Activated naive CD4-positive, alpha-beta T cell treated with anti-CD3 and anti-CD28 coated beads, Interleukin-2, amount 10 ng/mL, durations not matched to agents 7 days and 5 days (primary cell): Measurements from ENCODE around the gene ADAMTS15.

Experiments used
- CTCF ChIA-PET: fragments of 350-600 bp; sonication (Branson Sonifier 250); formaldehyde crosslinking; loops from one replicate; lab custom pipeline; 2021; ENCODE audit warnings: antibody characterized with exemption; lab: Charles Lee
- DNase-seq: peaks from one replicate; pipeline ENCODE4 v3.0.0-alpha.2; 2020
- H3K27ac Mint-ChIP-seq: one replicate; pipeline ENCODE4 v1.8.0; 2021; ENCODE audit warnings: mild to moderate bottlenecking, moderate library complexity, mixed read lengths
- H3K27me3 Mint-ChIP-seq: one replicate; pipeline ENCODE4 v1.8.0; 2021; ENCODE audit warnings: mild to moderate bottlenecking, mixed read lengths
- H3K36me3 Mint-ChIP-seq: one replicate; pipeline ENCODE4 v1.8.0; 2021; ENCODE audit warnings: mixed read lengths
- H3K4me1 Mint-ChIP-seq: one replicate; pipeline ENCODE4 v1.8.0; 2021; ENCODE audit warnings: mixed read lengths
- H3K4me3 Mint-ChIP-seq: one replicate; pipeline ENCODE4 v1.8.0; 2021; ENCODE audit warnings: mild to moderate bottlenecking, moderate library complexity, mixed read lengths
- H3K9me3 Mint-ChIP-seq: one replicate; pipeline ENCODE4 v1.8.0; 2021; ENCODE audit warnings: mixed read lengths

The ADAMTS15 gene

DNA sequence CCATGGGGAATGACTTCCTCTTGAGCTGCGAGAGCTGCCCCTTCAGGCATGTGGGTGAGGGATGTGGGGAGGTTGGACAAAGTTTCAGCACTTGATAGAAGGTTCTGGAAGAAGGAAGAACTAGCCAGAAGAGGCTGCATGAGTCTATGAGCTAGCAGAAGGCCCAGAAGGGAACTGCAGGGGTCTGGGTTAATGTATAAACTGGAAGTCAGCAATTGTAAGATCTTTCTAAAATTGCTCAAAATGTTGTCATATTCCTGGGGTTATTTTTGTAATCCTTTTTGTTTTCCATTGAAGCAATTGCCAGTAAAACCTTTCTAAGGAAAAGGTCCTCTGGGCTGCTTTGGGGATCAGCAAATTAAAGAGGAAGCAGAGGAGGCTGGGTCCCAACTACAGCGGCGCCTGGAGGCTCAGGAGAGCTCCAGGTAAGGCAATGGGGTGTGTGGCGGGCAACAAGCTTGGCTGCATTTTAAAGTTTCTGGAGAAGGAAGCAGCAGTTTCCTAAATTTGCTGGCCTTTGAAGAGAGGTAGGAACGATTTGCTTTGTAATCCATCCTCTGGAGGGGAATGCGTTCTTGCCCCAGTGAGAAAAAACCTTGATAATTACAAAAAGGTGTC lies 29.2 kb downstream of the ADAMTS15 start:
- CTCF ChIA-PET, result interaction anchor here (0.7 kb wide), 1 partner anchor 177 kb away, joined by 3 read pairs; no protein-coding TSS in a partner anchor
- H3K27me3 Mint-ChIP-seq, result peaks cover 4% of the 10 kb centered on the region
- no peak for DNase-seq
- no peaks in the 10 kb centered on the region for H3K36me3 Mint-ChIP-seq
- H3K27ac Mint-ChIP-seq, result no peak overlapping the region
- no peaks in the 10 kb centered on the region for H3K4me1 Mint-ChIP-seq
- H3K4me3 Mint-ChIP-seq, result no peak overlapping the region
- H3K9me3 Mint-ChIP-seq, result no peaks in the 10 kb centered on the region

DNA sequence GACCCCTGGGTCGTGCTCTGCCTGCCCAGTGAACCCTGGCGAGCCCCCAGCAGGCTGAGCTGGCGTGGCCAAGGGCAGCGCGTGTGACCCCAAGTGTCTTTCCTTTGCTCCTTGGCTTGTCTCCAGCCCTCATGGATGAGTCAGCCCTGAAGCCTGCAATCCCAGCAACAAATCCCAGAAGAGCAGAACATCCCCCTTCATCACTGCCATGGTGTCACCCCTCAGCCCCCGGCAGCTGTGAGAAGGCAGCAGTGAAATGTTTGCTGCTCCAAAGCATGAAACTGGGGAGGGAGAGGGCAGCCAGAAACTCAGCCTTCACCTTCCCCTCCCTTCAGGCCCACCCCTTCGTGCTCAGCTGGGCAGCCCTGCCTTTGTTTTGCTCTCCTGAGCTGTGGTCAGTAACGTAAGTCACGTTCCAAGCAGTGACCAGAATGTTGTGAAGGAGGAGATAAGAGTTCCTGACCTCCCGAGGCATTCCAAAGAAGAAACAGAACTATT lies 29.8 kb downstream of the ADAMTS15 start:
- no peak for DNase-seq
- no peaks in the 10 kb centered on the region for H3K4me1 Mint-ChIP-seq
- no peaks in the 10 kb centered on the region for H3K9me3 Mint-ChIP-seq
- H3K4me3 Mint-ChIP-seq, result no peak overlapping the region
- CTCF ChIA-PET, result no interaction called here
- H3K27me3 Mint-ChIP-seq, result peaks cover 4% of the 10 kb centered on the region
- H3K27ac Mint-ChIP-seq, result no peak overlapping the region
- no peaks in the 10 kb centered on the region for H3K36me3 Mint-ChIP-seq

DNA sequence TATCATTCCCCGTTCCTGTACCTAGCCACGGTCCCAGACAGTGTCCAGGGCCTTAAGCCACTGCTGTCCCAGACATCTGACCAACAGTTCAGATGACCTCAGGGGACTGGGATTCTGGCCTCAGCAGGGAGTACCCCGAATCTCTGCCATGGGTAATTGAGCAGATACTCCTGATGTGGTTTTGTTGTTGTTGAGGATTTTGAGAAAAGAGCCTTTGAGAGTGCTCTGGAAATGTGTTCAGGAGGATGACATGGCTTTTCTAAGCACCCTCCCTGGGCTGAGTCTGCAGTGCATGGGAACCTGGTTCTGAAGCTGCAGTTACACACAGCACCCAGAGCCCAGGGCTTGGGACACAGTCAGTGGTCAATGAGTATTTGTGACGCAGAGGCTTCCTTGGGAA lies 30.4 kb downstream of the ADAMTS15 start:
- Mint-ChIP-seq H3K4me3 (no peak overlapping the region), H3K4me1 (no peaks in the 10 kb centered on the region), H3K36me3 (no peaks in the 10 kb centered on the region), H3K9me3 (no peaks in the 10 kb centered on the region), H3K27ac (no peak overlapping the region), H3K27me3 (peaks cover 4% of the 10 kb centered on the region)
- CTCF ChIA-PET, result no interaction called here
- DNase-seq, result no peak

DNA sequence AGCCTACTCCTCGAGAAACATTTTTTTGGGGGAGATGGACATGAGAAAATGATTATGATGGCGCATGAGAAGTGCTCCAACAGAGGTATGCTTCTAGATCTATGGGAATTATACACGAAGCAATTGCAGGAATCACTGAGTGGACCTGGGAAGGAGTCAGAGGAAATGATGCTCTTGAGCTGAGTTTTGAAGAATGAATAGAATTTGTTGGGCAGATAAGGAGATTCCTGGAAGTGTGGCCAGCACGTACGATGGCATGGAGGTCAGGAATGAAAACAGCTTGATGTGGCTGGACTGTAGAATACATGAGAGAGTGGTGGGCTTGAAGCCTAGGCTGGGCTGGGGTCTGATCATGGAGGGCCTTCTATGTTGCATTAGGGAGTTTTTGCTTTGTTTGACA lies 31.7 kb downstream of the ADAMTS15 start:
- Mint-ChIP-seq H3K27me3 (peaks cover 4% of the 10 kb centered on the region), H3K27ac (no peak overlapping the region), H3K4me1 (no peaks in the 10 kb centered on the region), H3K36me3 (no peaks in the 10 kb centered on the region), H3K4me3 (no peak overlapping the region), H3K9me3 (no peaks in the 10 kb centered on the region)
- DNase-seq, result no peak
- CTCF ChIA-PET, result interaction anchor here (0.6 kb wide), 1 partner anchor 134 kb away, joined by 3 read pairs; no protein-coding TSS in a partner anchor

DNA sequence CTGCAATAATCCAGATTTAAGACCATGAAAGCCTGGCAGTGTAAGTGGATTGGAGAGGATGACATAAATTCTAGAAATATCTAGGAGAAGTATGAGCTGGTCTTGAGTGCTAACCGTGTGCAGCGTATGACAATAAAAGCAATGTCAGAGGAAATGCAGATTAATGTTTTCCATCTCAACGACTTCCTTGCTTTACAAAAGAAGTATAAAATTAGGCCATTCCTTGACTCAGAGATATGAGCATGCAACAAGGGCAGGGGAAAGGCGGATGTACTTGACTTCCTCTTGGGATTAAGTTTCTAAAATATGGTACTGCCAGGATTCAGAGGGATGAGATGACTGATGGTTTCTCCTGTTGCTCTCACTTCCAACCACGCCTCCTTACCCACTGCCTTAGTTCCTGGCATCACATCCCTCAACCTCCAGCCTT lies 32.3 kb downstream of the ADAMTS15 start:
- no peak overlapping the region for H3K27ac Mint-ChIP-seq
- H3K36me3 Mint-ChIP-seq, result no peaks in the 10 kb centered on the region
- H3K27me3 Mint-ChIP-seq, result peaks cover 4% of the 10 kb centered on the region
- H3K4me1 Mint-ChIP-seq, result no peaks in the 10 kb centered on the region
- CTCF ChIA-PET, result interaction anchor here (0.6 kb wide), 1 partner anchor 135 kb away, joined by 3 read pairs; no protein-coding TSS in a partner anchor
- no peaks in the 10 kb centered on the region for H3K9me3 Mint-ChIP-seq
- no peak overlapping the region for H3K4me3 Mint-ChIP-seq
- DNase-seq, result no peak

DNA sequence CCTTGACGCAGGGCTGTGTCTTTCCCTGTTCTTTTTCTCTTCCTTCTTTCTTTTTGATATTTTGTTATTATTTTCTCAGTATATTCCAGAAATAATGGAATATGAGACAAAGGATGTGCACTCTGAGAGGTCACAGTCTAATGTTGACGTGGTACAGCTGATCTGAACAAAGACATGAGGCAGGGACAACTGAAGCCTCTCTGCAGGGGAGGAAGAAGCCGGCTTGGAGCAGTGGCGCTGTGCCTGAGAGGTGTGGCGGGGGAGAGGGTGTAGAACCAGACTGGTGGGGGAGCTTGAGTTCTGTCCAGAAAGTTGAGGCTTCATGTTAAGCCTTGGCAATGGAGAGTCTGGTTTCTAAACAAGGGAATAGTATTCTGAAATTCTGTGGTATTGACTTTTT lies 34.7 kb downstream of the ADAMTS15 start:
- Mint-ChIP-seq H3K4me3 (no peak overlapping the region), H3K27me3 (peaks cover 6% of the 10 kb centered on the region), H3K27ac (no peak overlapping the region), H3K9me3 (no peaks in the 10 kb centered on the region), H3K36me3 (no peaks in the 10 kb centered on the region), H3K4me1 (no peaks in the 10 kb centered on the region)
- no peak for DNase-seq
- CTCF ChIA-PET, result no interaction called here

DNA sequence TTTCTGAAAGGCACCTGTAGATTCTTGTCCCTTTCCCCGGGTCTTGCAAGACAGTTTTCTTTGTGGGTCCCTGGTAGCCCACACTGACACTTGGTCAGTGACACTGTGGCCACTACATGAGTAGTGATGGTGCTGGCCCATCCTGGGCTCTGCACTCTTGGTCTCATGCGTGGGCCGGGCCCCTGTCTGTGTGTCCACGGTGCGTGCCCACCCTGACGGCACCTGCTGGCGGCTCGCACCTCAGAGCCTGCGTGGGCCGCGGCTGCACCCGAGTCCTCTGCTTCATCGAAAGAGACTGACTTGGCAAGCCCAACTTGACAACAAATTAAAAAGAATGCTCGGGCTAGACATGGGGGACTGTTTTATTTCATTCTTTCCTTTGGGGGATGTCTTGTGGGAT lies 37.5 kb downstream of the ADAMTS15 start:
- DNase-seq, result no peak
- CTCF ChIA-PET, result interaction anchor here (0.5 kb wide), 1 partner anchor 394 kb away, joined by 3 read pairs; no protein-coding TSS in a partner anchor
- H3K36me3 Mint-ChIP-seq, result no peaks in the 10 kb centered on the region
- no peaks in the 10 kb centered on the region for H3K4me1 Mint-ChIP-seq
- peaks cover 6% of the 10 kb centered on the region for H3K27me3 Mint-ChIP-seq
- H3K9me3 Mint-ChIP-seq, result no peaks in the 10 kb centered on the region
- no peak overlapping the region for H3K4me3 Mint-ChIP-seq
- H3K27ac Mint-ChIP-seq, result no peak overlapping the region

DNA sequence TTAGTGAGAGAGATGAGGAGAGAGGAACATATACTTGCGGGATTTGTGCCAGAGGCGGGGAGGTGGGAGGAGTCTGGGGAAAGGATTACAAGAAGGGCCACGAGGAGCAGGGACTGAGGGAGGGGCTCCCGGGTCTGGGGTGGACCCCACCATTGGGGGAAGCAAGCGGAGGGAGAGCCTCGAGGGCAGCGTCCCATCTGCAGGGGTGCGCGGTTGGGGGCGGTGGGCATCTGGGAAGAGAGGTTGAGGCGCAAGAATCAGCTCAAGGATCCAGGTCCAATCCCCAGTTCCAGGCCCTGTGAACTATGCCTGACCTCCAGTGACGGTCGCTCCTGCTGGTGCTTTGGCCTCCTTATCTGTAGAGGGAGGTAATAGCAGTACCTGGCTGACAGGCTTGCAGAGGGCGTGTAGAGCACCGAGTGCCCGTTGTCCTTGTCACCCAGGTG lies 38.0 kb downstream of the ADAMTS15 start:
- H3K9me3 Mint-ChIP-seq, result no peaks in the 10 kb centered on the region
- H3K27ac Mint-ChIP-seq, result no peak overlapping the region
- peaks cover 6% of the 10 kb centered on the region for H3K27me3 Mint-ChIP-seq
- CTCF ChIA-PET, result no interaction called here
- H3K4me3 Mint-ChIP-seq, result no peak overlapping the region
- no peak for DNase-seq
- no peaks in the 10 kb centered on the region for H3K4me1 Mint-ChIP-seq
- H3K36me3 Mint-ChIP-seq, result no peaks in the 10 kb centered on the region

DNA sequence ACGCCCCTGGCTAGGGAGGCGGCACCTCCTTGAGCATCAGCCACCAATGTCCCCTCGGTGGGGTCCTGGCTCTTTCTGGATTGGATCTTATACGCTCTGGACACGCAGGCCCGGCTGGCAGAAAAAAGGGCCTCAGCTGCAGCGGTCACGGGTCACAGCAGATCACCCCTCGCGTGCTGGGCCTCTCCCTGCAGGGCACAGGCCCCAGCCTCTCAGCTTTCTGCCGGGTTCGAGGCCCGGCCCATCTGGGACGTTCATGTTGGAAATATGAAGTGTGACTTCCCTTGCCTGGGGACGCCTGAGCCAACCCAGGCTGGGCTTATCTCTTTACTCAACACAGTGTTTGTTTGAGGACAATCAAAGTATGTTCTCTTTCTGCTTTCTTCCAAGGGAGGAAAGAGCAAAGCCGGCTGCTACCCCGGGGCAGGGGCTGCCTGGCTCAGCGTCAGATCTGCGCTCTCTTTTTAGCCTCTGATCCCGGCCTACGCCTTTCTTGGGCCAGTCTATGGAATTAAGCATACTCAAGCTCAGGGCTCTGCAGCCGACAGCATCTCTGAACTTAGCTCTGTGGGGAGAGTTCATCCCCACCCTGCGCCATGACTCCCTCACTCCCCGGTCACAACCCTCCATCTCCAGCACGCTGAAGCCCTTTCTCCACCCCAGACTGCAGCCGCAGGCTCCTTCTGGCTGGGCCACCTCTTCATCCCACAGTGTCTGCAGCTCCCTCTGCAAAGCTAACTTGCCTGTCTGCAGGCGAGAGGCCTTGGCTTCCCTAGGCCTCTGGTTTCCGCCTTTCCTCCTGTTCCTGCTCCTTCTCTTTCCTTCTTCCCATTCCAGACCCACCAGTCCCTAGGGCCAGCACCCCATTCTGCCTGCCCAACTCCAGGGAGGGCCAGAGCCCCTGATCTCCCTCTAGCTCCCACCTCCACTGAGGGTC lies 38.8 kb downstream of the ADAMTS15 start:
- CTCF ChIA-PET, result no interaction called here

DNA sequence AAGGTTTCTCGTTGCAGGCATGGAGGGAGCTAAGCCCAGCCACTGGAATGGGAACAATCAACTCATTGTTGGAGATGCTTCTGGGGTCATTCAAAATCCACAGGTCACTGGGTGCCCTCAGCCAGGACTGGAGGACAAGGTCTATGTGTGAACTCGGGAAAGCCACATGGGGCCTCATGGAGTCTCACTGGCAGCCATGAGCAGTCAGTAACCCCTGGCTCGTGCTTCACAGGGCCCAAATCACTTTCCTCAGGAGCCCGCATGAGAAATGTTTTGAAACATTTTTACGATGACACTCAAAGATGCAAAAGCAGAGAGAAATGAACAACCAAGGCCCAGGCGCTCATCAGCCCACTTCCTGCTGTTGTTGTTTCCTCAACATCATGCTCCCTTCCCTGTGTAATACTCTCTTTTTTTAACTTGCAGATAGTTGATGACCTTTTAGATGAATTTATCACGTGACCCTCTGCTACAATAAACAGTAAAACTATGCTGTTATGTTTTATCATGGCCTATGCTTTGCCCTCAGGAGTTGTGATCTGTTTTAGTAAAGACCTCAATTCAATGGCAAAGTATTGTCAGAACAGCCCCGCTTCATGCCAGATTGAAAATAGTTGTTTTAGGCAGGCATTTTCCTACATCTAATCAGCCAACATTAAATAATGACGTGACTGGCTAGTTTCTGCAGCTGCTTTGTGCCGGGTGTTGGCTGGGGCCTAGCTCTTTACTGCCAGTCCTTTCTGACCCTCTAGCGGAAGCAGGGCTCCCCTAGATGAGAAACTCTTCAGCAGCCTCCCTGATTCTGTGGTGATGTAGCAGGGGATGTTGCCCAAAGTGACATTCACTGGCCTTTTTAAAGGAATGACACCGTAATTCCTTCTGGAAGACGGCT lies 39.7 kb downstream of the ADAMTS15 start:
- no peaks in the 10 kb centered on the region for H3K9me3 Mint-ChIP-seq
- no peak overlapping the region for H3K27ac Mint-ChIP-seq
- peaks cover 9% of the 10 kb centered on the region for H3K27me3 Mint-ChIP-seq
- CTCF ChIA-PET, result no interaction called here
- no peak overlapping the region for H3K4me3 Mint-ChIP-seq
- no peak for DNase-seq
- H3K36me3 Mint-ChIP-seq, result no peaks in the 10 kb centered on the region
- H3K4me1 Mint-ChIP-seq, result no peaks in the 10 kb centered on the region

More for the DNA sequence above, 38.8 kb downstream of the ADAMTS15 start:
- H3K36me3 Mint-ChIP-seq, result no peaks in the 10 kb centered on the region
- DNase-seq, result no peak
- H3K9me3 Mint-ChIP-seq, result no peaks in the 10 kb centered on the region
- no peaks in the 10 kb centered on the region for H3K4me1 Mint-ChIP-seq
- H3K27me3 Mint-ChIP-seq, result peaks cover 6% of the 10 kb centered on the region
- no peak overlapping the region for H3K4me3 Mint-ChIP-seq
- no peak overlapping the region for H3K27ac Mint-ChIP-seq

DNA sequence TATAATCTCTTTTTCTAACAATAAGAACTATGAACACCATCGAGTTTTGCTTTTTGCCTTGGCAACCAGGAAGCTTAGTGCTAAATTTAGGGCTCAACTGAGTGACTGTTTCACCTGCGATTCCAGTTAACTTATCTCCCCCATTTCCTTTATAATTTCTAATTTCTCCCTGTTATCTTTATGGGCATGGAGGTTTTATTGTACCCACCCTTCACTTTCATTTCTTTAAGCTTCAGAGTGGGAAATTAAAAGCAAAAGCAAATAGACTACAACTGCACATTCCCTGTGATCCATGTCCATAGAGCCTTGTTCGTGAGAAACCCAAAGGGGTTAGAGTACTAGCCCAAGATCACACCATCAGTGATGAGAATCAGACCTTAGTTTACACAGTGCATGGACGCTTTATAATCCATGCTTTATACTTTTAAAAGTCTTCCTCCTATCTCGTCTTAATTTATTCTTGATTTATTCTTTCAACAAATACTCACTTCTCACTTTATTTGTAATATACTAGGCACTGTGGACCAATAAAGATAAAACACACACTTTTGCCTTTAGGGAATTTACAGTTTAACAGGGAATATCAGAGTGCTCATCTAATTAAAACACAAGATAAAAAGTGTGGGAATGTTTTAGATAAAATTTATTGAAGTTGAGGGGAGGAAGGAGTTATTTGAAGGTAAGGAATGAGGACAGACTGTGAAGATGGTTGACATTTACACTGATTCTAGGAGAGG lies 40.6 kb downstream of the ADAMTS15 start:
- H3K4me3 Mint-ChIP-seq, result no peak overlapping the region
- H3K4me1 Mint-ChIP-seq, result no peaks in the 10 kb centered on the region
- CTCF ChIA-PET, result no interaction called here
- no peaks in the 10 kb centered on the region for H3K9me3 Mint-ChIP-seq
- H3K27ac Mint-ChIP-seq, result no peak overlapping the region
- no peak for DNase-seq
- peaks cover 9% of the 10 kb centered on the region for H3K27me3 Mint-ChIP-seq
- H3K36me3 Mint-ChIP-seq, result no peaks in the 10 kb centered on the region

DNA sequence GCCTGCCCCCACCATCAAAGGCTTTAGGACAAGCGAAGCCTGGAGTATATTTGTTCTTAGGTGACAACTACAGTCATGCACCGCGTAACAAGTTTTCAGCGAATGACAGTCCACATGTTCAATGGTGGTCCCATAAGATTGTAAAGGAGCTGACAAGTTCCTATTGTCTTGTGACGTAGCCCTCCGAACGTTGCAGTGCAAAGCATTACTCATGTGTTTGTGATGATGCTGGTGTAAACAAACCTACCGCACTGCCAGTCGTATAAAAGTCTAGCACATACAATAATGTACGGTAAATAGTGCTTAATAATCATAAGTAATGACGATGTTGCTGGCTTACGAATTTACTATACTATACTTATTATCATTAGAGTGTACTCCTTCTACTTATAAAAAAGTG lies 41.3 kb downstream of the ADAMTS15 start:
- CTCF ChIA-PET, result no interaction called here
- peaks cover 9% of the 10 kb centered on the region for H3K27me3 Mint-ChIP-seq
- DNase-seq, result no peak
- no peak overlapping the region for H3K27ac Mint-ChIP-seq
- no peaks in the 10 kb centered on the region for H3K4me1 Mint-ChIP-seq
- no peak overlapping the region for H3K4me3 Mint-ChIP-seq
- H3K9me3 Mint-ChIP-seq, result no peaks in the 10 kb centered on the region
- H3K36me3 Mint-ChIP-seq, result no peaks in the 10 kb centered on the region

DNA sequence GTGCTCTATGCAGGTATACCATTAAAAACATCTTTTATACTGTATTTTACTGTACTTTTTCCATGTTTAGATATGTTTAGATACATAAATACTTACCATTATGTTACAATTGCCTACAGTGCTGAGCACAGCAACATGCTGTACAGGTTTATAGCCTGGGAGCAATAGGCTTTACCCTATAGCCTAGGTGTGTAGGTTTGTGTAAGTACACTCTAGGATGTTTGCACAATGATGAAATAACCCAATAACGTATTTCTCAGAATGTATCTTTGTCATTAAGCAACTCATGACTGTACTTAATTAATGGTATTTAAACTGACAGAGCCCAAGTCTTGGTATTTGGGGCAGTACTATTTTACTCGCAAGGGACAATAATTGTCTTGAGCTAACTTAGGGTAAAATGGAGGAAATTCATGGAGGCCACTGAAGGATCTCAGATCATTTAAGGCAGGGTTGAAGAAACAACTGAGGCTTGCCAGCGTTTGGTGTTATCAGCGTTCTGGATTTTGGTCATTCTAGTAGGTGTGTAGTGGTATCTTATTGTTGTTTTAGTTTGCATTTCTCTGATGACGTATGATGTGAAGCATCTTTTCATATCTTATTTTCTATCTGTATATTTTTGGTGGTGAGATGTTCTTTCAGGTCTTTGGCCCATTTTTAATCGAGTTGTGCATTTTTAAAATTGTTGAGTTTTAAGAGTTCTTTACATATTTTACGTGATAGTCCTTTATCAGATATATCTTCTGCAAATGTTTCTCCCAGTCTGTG lies 42.4 kb downstream of the ADAMTS15 start:
- Mint-ChIP-seq H3K27me3 (peaks cover 9% of the 10 kb centered on the region), H3K36me3 (no peaks in the 10 kb centered on the region), H3K4me1 (no peaks in the 10 kb centered on the region), H3K27ac (no peak overlapping the region), H3K4me3 (no peak overlapping the region), H3K9me3 (no peaks in the 10 kb centered on the region)
- CTCF ChIA-PET, result no interaction called here
- no peak for DNase-seq
